ENCODE results near the gene PACRG. TPM values are rescaled to one million over a fixed set of nuclear protein-coding genes. Genes with fewer than 3 reads are reported as not detected.

The PACRG gene
- total and polyA plus RNA-seq, 2 of the 4 experiments (the other 2 are of a cell fraction) = not detected

DNA sequence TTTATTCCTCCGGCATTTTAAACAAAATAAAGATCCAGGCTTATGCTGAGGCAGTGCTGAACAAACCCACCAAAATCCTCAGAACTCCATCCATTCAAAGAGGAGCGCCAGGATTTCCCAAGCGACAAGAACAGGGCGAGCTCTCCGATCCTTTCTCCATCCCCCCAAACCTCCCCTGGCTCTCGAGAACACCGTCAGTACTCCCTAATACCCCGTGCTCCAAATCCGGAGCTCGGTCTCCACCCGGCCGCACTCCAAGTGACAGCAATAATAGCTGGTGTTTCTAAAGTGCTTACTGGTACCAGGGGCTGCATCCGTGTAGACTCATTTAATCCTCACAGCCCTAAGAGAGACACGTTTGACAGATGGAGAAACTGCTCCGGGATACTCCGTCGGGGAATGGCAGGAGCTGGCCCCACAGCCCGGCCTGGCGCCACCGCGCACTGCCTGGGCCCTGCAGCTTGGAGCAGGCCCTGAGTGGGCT, 409.7 kb downstream of the PACRG start:
- CTCF ChIA-PET = no interaction called here
- no TSS peak for BruUV-seq (replicated peaks)
- POLR2A ChIA-PET (ENCODE audit: unreplicated experiment) = no interaction called here

More for the DNA sequence above, 409.7 kb downstream of the PACRG start:
- no peak overlapping the region for H4K8ac ChIP-seq (ENCODE audit: low read depth in 2 of 2, low read length in 2 of 2)
- H3K9ac ChIP-seq (ENCODE audit: low read depth, low read length) = no peak overlapping the region
- peaks cover 19% of the 10 kb centered on the region for H3K9me3 ChIP-seq (ENCODE audit: control insufficient read depth, insufficient read depth, low read length)
- H3K36me3 ChIP-seq (ENCODE audit: control insufficient read depth, insufficient read depth, low read length) = no peaks in the 10 kb centered on the region
- no peaks in the 10 kb centered on the region for H4K20me1 ChIP-seq (ENCODE audit: insufficient read depth, low read length)
- intact Hi-C loops (cut with micrococcal nuclease) (no loop called here), in situ Hi-C loops (cut with MboI; ENCODE audit: low sequenced_read_pairs) (no loop called here), dilution Hi-C loops (cut with HindIII; ENCODE audit: low sequenced_read_pairs, unreplicated experiment) (no loop called here)
- H3K18ac ChIP-seq (ENCODE audit: low read depth, low read length) = no peak overlapping the region
- H3K79me1 ChIP-seq (ENCODE audit: low read depth in 1 of 2, low read length in 2 of 2) = no peaks in the 10 kb centered on the region
- H3K23ac ChIP-seq (ENCODE audit: low read depth, low read length) = no peak overlapping the region
- H2BK5ac ChIP-seq (ENCODE audit: low read depth, low read length, poor library complexity, severe bottlenecking) = no peak overlapping the region
- no peak overlapping the region for H3K4me2 ChIP-seq (ENCODE audit: low read depth, low read length)
- H3K4ac ChIP-seq (ENCODE audit: low read depth, low read length) = no peak overlapping the region
- H3K56ac ChIP-seq (ENCODE audit: extremely low read depth, insufficient read depth, low read length) = no peak overlapping the region
- no peak overlapping the region for H3K14ac ChIP-seq (replicated peaks; ENCODE audit: low read depth, low read length)
- no peak overlapping the region for H4K5ac ChIP-seq (ENCODE audit: low read depth, low read length)
- H3K27ac ChIP-seq (ENCODE audit: insufficient read depth, low read length) = no peak overlapping the region
- DNase-seq = no peak
- no peak overlapping the region for H2AK5ac ChIP-seq (ENCODE audit: low read depth, low read length)
- H2BK120ac ChIP-seq (ENCODE audit: low read depth, low read length) = no peak overlapping the region
- no peak overlapping the region for H2BK15ac ChIP-seq (ENCODE audit: low read depth, low read length)
- no peak for ATAC-seq (ENCODE audit: low read depth)
- 90% methylated on average over 4 of the region's 21 CpGs; no CpG with 5 or more reads in 1 of the 2 experiments for WGBS, 2 experiments (ENCODE audit: extremely low coverage in 2 of 2, insufficient read length in 1 of 2)
- no peaks in the 10 kb centered on the region for H3K4me1 ChIP-seq (ENCODE audit: control insufficient read depth, insufficient read depth, low read length)
- no peak overlapping the region for H2AK9ac ChIP-seq (replicated peaks; ENCODE audit: low read depth, low read length, poor library complexity)
- no peaks in the 10 kb centered on the region for H3K27me3 ChIP-seq (ENCODE audit: control insufficient read depth, insufficient read depth, low read length)
- H3K9me1 ChIP-seq (ENCODE audit: insufficient read depth, low read length) = no peaks in the 10 kb centered on the region
- TF ChIP-seq MAZ (IDR thresholded peaks at IDR 0.05; ENCODE audit: borderline replicate concordance, low read depth, low read length) (no peak), ELK1 (IDR thresholded peaks at IDR 0.05; ENCODE audit: borderline replicate concordance, low read depth, low read length) (no peak), CHD1 (IDR thresholded peaks at IDR 0.05; ENCODE audit: low read depth, low read length) (no peak), NFE2L2 (IDR thresholded peaks at IDR 0.05; ENCODE audit: low read depth, low read length) (no peak), MAFK (IDR thresholded peaks at IDR 0.05; ENCODE audit: low read depth, low read length) (no peak), FOS (IDR thresholded peaks at IDR 0.05; ENCODE audit: low read depth, low read length) (no peak), RCOR1 (IDR thresholded peaks at IDR 0.05; ENCODE audit: insufficient replicate concordance, low read length) (no peak), RAD21 (IDR thresholded peaks at IDR 0.05; ENCODE audit: low read length) (no peak)
- H2BK20ac ChIP-seq (ENCODE audit: low read depth, low read length) = no peak overlapping the region
- H4K91ac ChIP-seq (ENCODE audit: insufficient read depth, low read depth, low read length) = no peak overlapping the region
- no peak overlapping the region for H3K4me3 ChIP-seq (ENCODE audit: insufficient read depth, low read depth, low read length)
- H2AFZ ChIP-seq (replicated peaks; ENCODE audit: low read length, poor library complexity) = no peak overlapping the region
